ENCODE results near the gene IPO11. TPM values are rescaled to one million over a fixed set of nuclear protein-coding genes. Genes with fewer than 3 reads are reported as not detected.

The IPO11 gene
- total RNA-seq, 1 donor from 2014 or later, result 18.3 TPM

DNA sequence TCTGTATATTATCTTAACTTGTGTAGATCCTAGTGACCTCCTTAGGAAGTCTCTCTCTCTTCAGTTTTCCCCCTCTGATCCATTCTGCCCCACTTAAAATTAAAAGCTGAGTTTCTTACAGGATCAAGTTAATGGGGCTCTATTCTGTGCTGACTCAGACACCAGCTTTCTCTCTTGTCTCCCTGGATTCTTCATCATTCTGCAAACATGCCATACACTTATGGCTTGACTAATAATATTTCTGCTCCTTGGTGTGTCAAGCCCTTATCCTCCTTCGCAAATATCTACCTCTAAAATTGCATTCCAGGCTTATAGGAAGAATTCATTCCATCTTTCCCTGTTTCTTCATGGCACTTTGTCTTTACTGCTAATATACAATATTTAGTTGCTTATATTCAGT is 184.1 kb downstream of the IPO11 start:
- no peak for DNase-seq (ENCODE audit: low read depth)
- Histone ChIP-seq H3K27me3 (ENCODE audit: control insufficient read depth, insufficient read depth, low read length) (no peaks in the 10 kb centered on the region), H3K36me3 (ENCODE audit: control insufficient read depth, insufficient read depth, low read length) (no peaks in the 10 kb centered on the region), H3K4me3 (ENCODE audit: low read depth, low read length) (no peak overlapping the region)
- TF ChIP-seq, protein P1, sequence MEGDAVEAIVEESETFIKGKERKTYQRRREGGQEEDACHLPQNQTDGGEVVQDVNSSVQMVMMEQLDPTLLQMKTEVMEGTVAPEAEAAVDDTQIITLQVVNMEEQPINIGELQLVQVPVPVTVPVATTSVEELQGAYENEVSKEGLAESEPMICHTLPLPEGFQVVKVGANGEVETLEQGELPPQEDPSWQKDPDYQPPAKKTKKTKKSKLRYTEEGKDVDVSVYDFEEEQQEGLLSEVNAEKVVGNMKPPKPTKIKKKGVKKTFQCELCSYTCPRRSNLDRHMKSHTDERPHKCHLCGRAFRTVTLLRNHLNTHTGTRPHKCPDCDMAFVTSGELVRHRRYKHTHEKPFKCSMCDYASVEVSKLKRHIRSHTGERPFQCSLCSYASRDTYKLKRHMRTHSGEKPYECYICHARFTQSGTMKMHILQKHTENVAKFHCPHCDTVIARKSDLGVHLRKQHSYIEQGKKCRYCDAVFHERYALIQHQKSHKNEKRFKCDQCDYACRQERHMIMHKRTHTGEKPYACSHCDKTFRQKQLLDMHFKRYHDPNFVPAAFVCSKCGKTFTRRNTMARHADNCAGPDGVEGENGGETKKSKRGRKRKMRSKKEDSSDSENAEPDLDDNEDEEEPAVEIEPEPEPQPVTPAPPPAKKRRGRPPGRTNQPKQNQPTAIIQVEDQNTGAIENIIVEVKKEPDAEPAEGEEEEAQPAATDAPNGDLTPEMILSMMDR (IDR thresholded peaks at IDR 0.05; ENCODE audit: insufficient read depth, low read length, poor library complexity, severe bottlenecking), result no peak

DNA sequence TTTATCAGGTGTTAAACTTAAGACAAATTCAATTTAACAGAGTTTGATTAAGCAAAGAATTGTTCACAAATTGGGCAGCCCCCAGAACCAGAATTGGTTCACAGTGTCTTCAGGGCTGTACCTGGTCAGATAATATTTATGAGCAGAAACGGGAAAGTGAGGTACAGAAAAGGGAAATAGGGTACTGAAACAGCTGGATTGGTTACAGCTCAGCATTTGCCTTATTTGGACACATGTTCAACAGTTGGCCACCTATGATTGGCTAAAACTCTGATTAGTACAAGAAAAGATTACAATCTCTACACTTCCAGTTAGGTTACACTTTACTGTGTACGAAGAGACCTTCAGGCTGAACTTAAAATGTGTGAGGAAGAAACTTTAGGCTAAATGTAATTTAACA is 184.8 kb downstream of the IPO11 start:
- H3K27me3 ChIP-seq (ENCODE audit: control insufficient read depth, insufficient read depth, low read length), result no peaks in the 10 kb centered on the region
- TF ChIP-seq, protein P1 (IDR thresholded peaks at IDR 0.05; ENCODE audit: insufficient read depth, low read length, poor library complexity, severe bottlenecking), result no peak
- no peaks in the 10 kb centered on the region for H3K36me3 ChIP-seq (ENCODE audit: control insufficient read depth, insufficient read depth, low read length)
- H3K4me3 ChIP-seq (ENCODE audit: low read depth, low read length), result no peak overlapping the region
- DNase-seq (ENCODE audit: low read depth), result no peak

GRCh38 chr5:62600560-62601252 is 188.1 kb downstream of the IPO11 start:
- H3K27me3 ChIP-seq (ENCODE audit: control insufficient read depth, insufficient read depth, low read length), result no peaks in the 10 kb centered on the region
- DNase-seq (ENCODE audit: low read depth), result no peak
- no peaks in the 10 kb centered on the region for H3K36me3 ChIP-seq (ENCODE audit: control insufficient read depth, insufficient read depth, low read length)
- TF ChIP-seq, protein P1 (IDR thresholded peaks at IDR 0.05; ENCODE audit: insufficient read depth, low read length, poor library complexity, severe bottlenecking), result no peak
- H3K4me3 ChIP-seq (ENCODE audit: low read depth, low read length), result no peak overlapping the region

- TF ChIP-seq, protein P1 (IDR thresholded peaks at IDR 0.05; ENCODE audit: insufficient read depth, low read length, poor library complexity, severe bottlenecking), result no peak
- DNase-seq (ENCODE audit: low read depth), result no peak
- no peaks in the 10 kb centered on the region for H3K27me3 ChIP-seq (ENCODE audit: control insufficient read depth, insufficient read depth, low read length)
- no peaks in the 10 kb centered on the region for H3K36me3 ChIP-seq (ENCODE audit: control insufficient read depth, insufficient read depth, low read length)
- no peak overlapping the region for H3K4me3 ChIP-seq (ENCODE audit: low read depth, low read length)
Observed at GRCh38 chr5:62603934-62604333, 191.4 kb downstream of the IPO11 start.

GRCh38 chr5:62605638-62606037 is 193.1 kb downstream of the IPO11 start:
- Histone ChIP-seq H3K36me3 (ENCODE audit: control insufficient read depth, insufficient read depth, low read length) (no peaks in the 10 kb centered on the region), H3K4me3 (ENCODE audit: low read depth, low read length) (no peak overlapping the region), H3K27me3 (ENCODE audit: control insufficient read depth, insufficient read depth, low read length) (no peaks in the 10 kb centered on the region)
- DNase-seq (ENCODE audit: low read depth), result no peak
- TF ChIP-seq, protein P1 (IDR thresholded peaks at IDR 0.05; ENCODE audit: insufficient read depth, low read length, poor library complexity, severe bottlenecking), result no peak

DNA sequence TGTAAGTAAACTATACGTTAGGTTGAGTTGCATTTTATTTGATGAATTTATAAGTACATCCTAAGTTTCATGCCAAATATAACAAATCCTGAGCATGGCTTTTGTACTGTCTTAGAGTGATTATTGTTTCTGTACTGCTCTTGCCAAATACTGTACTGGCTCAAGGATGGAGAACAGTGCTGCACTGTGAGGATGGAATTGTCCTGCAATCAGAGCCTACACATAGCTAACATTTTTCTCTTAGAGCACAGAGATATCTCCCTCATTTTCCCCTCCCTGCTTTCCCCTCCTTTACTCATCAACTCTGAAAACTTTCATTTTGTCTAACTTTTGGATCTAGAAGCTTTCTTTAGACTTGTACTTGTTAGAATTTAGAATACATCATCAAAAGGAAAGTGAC is 194.3 kb downstream of the IPO11 start:
- no peak for DNase-seq (ENCODE audit: low read depth)
- no peak overlapping the region for H3K4me3 ChIP-seq (ENCODE audit: low read depth, low read length)
- H3K36me3 ChIP-seq (ENCODE audit: control insufficient read depth, insufficient read depth, low read length), result no peaks in the 10 kb centered on the region
- H3K27me3 ChIP-seq (ENCODE audit: control insufficient read depth, insufficient read depth, low read length), result no peaks in the 10 kb centered on the region
- TF ChIP-seq, protein P1 (IDR thresholded peaks at IDR 0.05; ENCODE audit: insufficient read depth, low read length, poor library complexity, severe bottlenecking), result no peak
